Keratinocyte (primary cell): ENCODE data around the gene PARD6B. TPM values are rescaled to one million over a fixed set of nuclear protein-coding genes. Genes with fewer than 3 reads are reported as not detected.

Experiments used
- DNase-seq: peaks from one replicate; pipeline ENCODE4 v3.0.0-alpha.2; 2011; ENCODE audit warnings: low read depth, missing footprints, low spot score
- FAIRE-seq: peaks from 2 replicates; lab custom pipeline; 2011; peaks lifted over from hg19 to GRCh38; lab: Jason Lieb, UNC
- H2AFZ ChIP-seq: 2 replicates; pipeline ENCODE4 v1.6.0; 2012; ENCODE audit warnings: low read length, control low read depth, inconsistent platforms; ENCODE audit not compliant: control insufficient read depth
- H3K27ac ChIP-seq: 2 replicates; pipeline ENCODE4 v1.5.1; 2011; ENCODE audit warnings: low read length; ENCODE audit not compliant: control insufficient read depth, insufficient read depth
- H3K27me3 ChIP-seq: 3 replicates; pipeline ENCODE4 v1.6.0; 2011; ENCODE audit warnings: low read length; ENCODE audit not compliant: control insufficient read depth, insufficient read depth; ENCODE audit errors: extremely low read depth
- H3K36me3 ChIP-seq, 2 experiments: 2 replicates in 1 of 2; 3 replicates in 1 of 2; pipeline ENCODE4 v1.5.1; 2011; ENCODE audit warnings: low read length in 2 of 2, mild to moderate bottlenecking in 1 of 2; ENCODE audit not compliant: control insufficient read depth in 2 of 2, insufficient read depth in 2 of 2; ENCODE audit errors: extremely low read depth in 1 of 2
- H3K4me1 ChIP-seq: 3 replicates; pipeline ENCODE4 v1.5.1; 2011; ENCODE audit warnings: low read length; ENCODE audit not compliant: control insufficient read depth, insufficient read depth; ENCODE audit errors: extremely low read depth
- H3K4me2 ChIP-seq: 3 replicates; pipeline ENCODE4 v1.6.0; 2011; ENCODE audit warnings: low read depth, low read length; ENCODE audit not compliant: control insufficient read depth, insufficient read depth; ENCODE audit errors: extremely low read depth
- H3K4me3 ChIP-seq, 3 experiments: fragments of 200-600 bp in 1 of 3; sonication (generic) in 1 of 3; 2 replicates in 2 of 3; 3 replicates in 1 of 3; pipeline ENCODE4 v1.5.1; 2011 to 2016; ENCODE audit warnings: low read length in 3 of 3, mild to moderate bottlenecking in 3 of 3, control low read depth in 2 of 3, inconsistent platforms in 1 of 3, low read depth in 1 of 3, mixed read lengths in 1 of 3, mixed run types in 1 of 3, moderate library complexity in 1 of 3; ENCODE audit not compliant: control insufficient read depth in 2 of 3, insufficient read depth in 2 of 3; ENCODE audit errors: extremely low read depth in 1 of 3
- H3K79me2 ChIP-seq: 2 replicates; pipeline ENCODE4 v1.6.0; 2012; ENCODE audit warnings: low read length; ENCODE audit not compliant: control insufficient read depth, insufficient read depth
- H3K9ac ChIP-seq: 3 replicates; pipeline ENCODE4 v1.6.0; 2011; ENCODE audit warnings: low read length; ENCODE audit not compliant: control insufficient read depth, insufficient read depth; ENCODE audit errors: extremely low read depth
- H3K9me1 ChIP-seq: 3 replicates; pipeline ENCODE4 v1.6.0; 2011; ENCODE audit warnings: low read length; ENCODE audit not compliant: control insufficient read depth, insufficient read depth; ENCODE audit errors: extremely low read depth
- H3K9me3 ChIP-seq: 2 replicates; pipeline ENCODE4 v1.5.1; 2012; ENCODE audit warnings: low read depth, low read length; ENCODE audit not compliant: control insufficient read depth
- H4K20me1 ChIP-seq: 3 replicates; pipeline ENCODE4 v1.6.0; 2011; ENCODE audit warnings: low read length; ENCODE audit not compliant: control insufficient read depth, insufficient read depth; ENCODE audit errors: extremely low read depth
- EZH2 ChIP-seq: IDR thresholded peaks from one replicate; pipeline ENCODE4 v1.6.1; 2012; ENCODE audit warnings: inconsistent platforms, mild to moderate bottlenecking, low read length, moderate library complexity
- dilution Hi-C: fragments of 300-500 bp; cut with MboI; formaldehyde crosslinking; loops from one replicate; pipeline ENCODE4 v1.7.0; 2020; ENCODE audit warnings: low sequenced_read_pairs; ENCODE audit not compliant: extremely low pct_ligation_motif_present
- polyA plus RNA-seq, 5 experiments: library from polyadenylated mRNA; depleted of rRNA in 3 of 5; stranded (reverse) in 3 of 5; stranded (forward) in 1 of 5; unstranded in 1 of 5; fragments of >200 nt; gene quantifications; 1 replicate in 1 of 5; 2 replicates in 3 of 5; 3 replicates in 1 of 5; pipeline versions ENCODE4 v1.2.1 to v1.2.3, GENCODE V29; 2011 to 2012; ENCODE audit warnings: missing spikeins in 2 of 5, low read depth in 1 of 5, low replicate concordance in 1 of 5
- TF ChIP-seq, protein P1 (sequence below), 3 experiments: IDR thresholded peaks in 1 of 3; conservative IDR thresholded peaks in 1 of 3; optimal IDR thresholded peaks in 1 of 3; 2 replicates in 2 of 3; 3 replicates in 1 of 3; pipeline versions ENCODE3 to v1.5.1; 2011; ENCODE audit warnings: low read length in 3 of 3, mild to moderate bottlenecking in 3 of 3, moderate library complexity in 2 of 3, control low read depth in 1 of 3, inconsistent platforms in 1 of 3; ENCODE audit not compliant: insufficient read depth in 2 of 3; ENCODE audit errors: extremely low read depth in 1 of 3

The PARD6B gene
- polyA plus RNA-seq, 1 donor (not counting 4 experiments of a cell fraction or from before 2014, with no cell fraction given), result 2.0 TPM

DNA sequence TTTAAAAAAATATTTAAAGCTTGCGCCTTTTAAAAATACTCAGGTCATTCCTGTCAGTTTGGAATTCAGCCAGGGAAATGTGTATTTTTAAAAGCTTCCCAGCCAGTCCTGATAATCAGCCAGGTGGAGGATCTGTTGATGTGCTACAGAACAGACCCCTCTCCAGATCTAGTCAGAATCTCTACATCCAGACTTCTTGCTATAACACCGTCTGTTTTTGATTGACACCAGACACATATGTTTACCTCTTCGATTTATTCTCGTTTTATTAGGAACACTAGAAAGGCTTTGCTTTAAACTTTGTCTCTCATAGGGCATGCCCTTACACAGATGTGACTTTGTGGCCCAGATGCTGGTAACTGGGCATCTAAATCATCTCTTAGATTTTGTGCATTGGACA lies 11.7 kb downstream of the PARD6B start:
- Histone ChIP-seq H3K36me3 (peaks cover 0 to 6% of the 10 kb centered on the region in 2 experiments), H3K27me3 (no peaks in the 10 kb centered on the region), H3K9ac (no peak overlapping the region), H3K9me1 (no peaks in the 10 kb centered on the region), H3K4me1 (peaks cover 32% of the 10 kb centered on the region), H2AFZ (no peak overlapping the region), H3K79me2 (peaks cover 38% of the 10 kb centered on the region), H3K9me3 (no peaks in the 10 kb centered on the region), H3K4me3 (no peak overlapping the region), H3K4me2 (no peak overlapping the region), H4K20me1 (no peaks in the 10 kb centered on the region), H3K27ac (no peak overlapping the region)
- no peak for FAIRE-seq
- DNase-seq, result no peak
- dilution Hi-C loops, result no loop called here
- TF ChIP-seq EZH2, result no peak
- TF ChIP-seq, protein P1, sequence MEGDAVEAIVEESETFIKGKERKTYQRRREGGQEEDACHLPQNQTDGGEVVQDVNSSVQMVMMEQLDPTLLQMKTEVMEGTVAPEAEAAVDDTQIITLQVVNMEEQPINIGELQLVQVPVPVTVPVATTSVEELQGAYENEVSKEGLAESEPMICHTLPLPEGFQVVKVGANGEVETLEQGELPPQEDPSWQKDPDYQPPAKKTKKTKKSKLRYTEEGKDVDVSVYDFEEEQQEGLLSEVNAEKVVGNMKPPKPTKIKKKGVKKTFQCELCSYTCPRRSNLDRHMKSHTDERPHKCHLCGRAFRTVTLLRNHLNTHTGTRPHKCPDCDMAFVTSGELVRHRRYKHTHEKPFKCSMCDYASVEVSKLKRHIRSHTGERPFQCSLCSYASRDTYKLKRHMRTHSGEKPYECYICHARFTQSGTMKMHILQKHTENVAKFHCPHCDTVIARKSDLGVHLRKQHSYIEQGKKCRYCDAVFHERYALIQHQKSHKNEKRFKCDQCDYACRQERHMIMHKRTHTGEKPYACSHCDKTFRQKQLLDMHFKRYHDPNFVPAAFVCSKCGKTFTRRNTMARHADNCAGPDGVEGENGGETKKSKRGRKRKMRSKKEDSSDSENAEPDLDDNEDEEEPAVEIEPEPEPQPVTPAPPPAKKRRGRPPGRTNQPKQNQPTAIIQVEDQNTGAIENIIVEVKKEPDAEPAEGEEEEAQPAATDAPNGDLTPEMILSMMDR (optimal IDR thresholded peaks at IDR 0.05 in 1 of 3, IDR thresholded peaks at IDR 0.05 in 1 of 3, conservative IDR thresholded peaks at IDR 0.05 in 1 of 3; ENCODE audit: extremely low read depth in 1 of 3, insufficient read depth in 2 of 3, low read length in 3 of 3), result no peak

DNA sequence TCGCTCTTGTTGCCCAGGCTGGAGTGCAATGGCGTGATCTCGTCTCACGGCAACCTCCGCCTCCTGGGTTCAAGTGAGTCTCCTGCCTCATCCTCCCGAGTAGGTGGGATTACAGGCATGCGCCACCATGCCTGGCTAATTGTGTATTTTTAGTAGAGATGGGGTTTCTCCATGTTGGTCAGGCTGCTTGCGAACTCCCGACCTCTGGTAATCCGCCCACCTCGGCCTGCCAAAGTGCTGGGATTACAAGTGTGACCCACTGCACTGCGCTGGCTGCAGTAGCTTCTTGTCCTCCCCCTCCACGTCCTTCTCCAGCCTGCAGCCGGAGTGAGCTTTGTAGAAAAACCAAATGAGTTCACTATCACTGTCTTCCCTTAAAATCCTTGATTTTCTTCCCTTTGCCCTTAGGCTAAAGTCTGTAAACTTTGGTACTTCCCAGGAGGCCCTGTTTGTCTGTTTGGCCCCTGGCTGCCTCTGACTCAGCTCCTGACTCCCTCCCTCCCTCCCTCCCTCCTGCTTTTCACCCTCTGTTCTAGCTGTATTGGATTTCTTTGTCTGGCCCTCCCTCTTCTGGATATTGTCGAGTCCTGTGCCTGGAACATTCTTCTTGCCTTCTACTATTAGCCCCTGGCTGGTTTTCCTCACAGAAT lies 12.9 kb downstream of the PARD6B start:
- dilution Hi-C loops, result no loop called here
- Histone ChIP-seq H3K9ac (peak overlapping the region; percentile 33), H3K9me1 (no peaks in the 10 kb centered on the region), H2AFZ (no peak overlapping the region), H3K36me3 (peaks cover 0 to 10% of the 10 kb centered on the region in 2 experiments), H3K79me2 (peaks cover 33% of the 10 kb centered on the region), H4K20me1 (no peaks in the 10 kb centered on the region), H3K9me3 (no peaks in the 10 kb centered on the region), H3K27me3 (no peaks in the 10 kb centered on the region), H3K4me1 (peaks cover 32% of the 10 kb centered on the region), H3K27ac (peak overlapping the region; percentile 58), H3K4me2 (peak overlapping the region; percentile 32), H3K4me3 (no peak overlapping the region)
- TF ChIP-seq, protein P1 (optimal IDR thresholded peaks at IDR 0.05 in 1 of 3, IDR thresholded peaks at IDR 0.05 in 1 of 3, conservative IDR thresholded peaks at IDR 0.05 in 1 of 3; ENCODE audit: extremely low read depth in 1 of 3, insufficient read depth in 2 of 3, low read length in 3 of 3), result peak; percentile 19 to 57 (median 36)
- no peak for TF ChIP-seq EZH2
- no peak for DNase-seq
- peak; percentile 73 for FAIRE-seq
